Medulla oblongata (tissue), 1 donor: ENCODE measurements around the gene NLRP7.
"Not testable (repeated sequence)": the region's sequence is repeated elsewhere in the genome, so short reads cannot be mapped to it uniquely, and the experiment has no call there.

ENCODE experiments used
- DNase-seq: peaks from one replicate; pipeline ENCODE4 v3.0.0-alpha.2; 2015; ENCODE audit errors: extremely low spot score

NLRP7 gene

DNA sequence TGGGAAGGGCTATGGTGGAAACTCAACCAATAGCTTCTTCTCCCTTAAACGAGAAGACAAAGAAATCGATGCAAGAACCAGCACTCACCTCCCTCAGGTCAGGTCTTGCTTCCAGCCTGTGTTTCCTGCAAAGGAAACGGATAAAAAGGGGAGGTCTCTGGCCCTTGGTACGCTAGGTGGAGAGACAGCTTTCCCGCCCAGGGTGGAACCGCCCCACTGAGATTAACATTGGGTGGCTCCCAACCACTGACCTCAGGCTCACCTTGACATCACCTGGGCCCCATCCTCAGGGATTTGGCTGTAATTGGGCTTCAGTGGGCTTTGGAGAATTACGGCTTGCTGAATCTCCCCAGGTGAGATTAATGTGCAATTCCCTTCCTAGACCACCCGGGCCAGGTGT is at the start of gene NLRP7:
Gene NLRP7 (minus strand): TSS at position 150 of the 400 bp plus-strand sequence.
- no peak for DNase-seq

DNA sequence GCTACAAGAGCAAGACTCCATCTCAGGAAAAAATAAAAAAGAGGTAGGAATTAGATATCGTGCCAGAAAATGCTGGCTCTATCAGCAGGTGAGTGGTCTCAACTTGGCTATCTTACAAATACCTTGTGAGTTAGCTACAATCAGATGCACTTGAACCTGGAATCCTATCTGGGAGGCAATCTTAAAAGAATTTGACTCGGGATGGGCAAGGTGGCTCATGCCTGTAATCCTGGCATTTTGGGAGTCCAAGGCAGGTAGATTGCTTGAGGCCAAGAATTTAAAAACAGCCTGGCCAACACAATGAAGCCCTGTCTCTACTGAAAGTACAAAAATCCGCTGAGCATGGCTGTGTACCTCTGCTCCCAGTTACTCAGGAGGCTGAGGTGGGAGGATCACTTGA is 48.2 kb upstream of the NLRP7 start:
- no peak for DNase-seq

GRCh38 chr19:54989531-54989930 is 42.2 kb upstream of the NLRP7 start:
- DNase-seq: not testable (repeated sequence)

GRCh38 chr19:54982562-54982961 is 35.2 kb upstream of the NLRP7 start:
- DNase-seq: not testable (repeated sequence)

- not testable (repeated sequence) for DNase-seq
Observed at GRCh38 chr19:54973229-54974090, 26.1 kb upstream of the NLRP7 start.

- not testable (repeated sequence) for DNase-seq
Observed at GRCh38 chr19:54971446-54971845, 24.1 kb upstream of the NLRP7 start.

DNA sequence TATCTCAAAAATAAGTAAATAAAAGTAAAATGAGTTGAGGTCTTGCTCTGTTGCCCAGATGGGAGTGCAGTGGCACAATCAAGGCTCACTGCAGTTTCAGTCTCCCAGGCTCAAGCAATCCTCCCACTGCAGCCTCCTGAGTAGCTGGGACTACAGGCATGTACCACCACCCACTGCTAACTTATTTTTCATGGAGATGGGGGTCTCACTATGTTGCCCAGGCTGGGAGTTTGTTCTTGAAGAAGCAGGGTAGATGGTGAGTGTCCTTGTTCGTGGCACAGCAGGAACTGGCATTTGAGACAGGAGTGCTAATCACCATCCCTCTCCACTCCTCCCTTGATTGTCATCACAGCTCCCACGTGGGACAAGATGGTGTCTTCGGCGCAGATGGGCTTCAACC is 22.3 kb upstream of the NLRP7 start:
- no peak for DNase-seq

GRCh38 chr19:54967611-54968010 is 20.3 kb upstream of the NLRP7 start:
- no peak for DNase-seq

DNA sequence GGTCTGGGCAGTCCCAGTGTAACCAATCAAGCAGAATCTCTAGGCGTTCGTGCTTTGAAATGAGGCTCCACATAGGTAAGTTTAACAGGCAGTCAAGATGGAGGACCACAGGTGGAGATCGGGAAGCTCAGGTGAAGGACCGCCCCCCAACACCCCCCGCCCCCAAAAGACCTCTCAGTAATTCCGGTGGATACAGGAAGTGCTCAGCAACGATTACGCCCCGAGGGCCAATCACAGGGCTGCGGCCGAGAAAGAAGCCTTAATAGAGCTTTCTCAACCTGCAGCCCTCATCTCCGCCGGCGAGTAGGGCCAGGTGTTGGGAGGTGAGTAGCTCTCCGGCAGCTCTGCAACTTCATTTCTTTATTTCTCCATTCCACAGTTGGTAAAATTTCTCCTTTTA is 17.7 kb upstream of the NLRP7 start:
- not testable (repeated sequence) for DNase-seq

DNA sequence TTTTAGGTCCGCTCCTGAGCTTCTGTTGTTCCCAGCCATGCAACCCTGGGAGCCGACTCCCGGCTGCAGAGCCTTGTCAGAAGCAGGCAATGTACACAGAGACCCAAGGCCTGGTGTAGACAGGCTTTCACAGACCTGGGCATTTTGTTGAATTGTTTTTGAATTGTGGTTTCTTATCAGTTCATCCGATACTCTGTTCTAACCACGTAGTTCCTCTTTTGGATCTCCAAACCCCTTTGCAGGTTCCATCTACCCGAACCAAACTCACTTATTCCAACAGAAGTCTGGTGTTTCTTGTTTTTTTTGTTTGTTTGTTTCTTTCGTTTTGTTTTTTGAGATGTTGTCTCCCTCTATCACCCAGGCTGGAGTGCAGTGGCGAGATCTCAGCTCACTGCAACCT is 12.5 kb upstream of the NLRP7 start:
- DNase-seq: no peak

DNA sequence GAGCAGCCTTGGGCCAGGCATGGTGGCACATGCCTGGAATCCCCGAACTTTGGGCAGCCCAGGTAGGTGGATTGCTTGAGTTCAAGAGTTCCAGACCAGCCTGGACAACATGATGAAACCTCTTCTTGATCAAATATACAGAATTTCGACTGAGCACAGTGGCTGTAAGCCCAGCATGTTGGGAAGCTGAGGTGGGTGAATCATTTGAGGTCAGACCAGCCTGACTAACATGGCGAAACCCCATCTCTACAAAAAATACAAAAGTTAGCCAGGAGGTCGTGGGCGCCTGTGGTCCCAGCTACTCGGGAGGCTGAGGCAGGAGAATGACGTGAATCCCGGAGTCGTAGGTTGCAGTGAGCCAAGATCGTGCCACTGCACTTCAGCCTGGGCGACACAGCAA is 8.0 kb upstream of the NLRP7 start:
- no peak for DNase-seq

DNA sequence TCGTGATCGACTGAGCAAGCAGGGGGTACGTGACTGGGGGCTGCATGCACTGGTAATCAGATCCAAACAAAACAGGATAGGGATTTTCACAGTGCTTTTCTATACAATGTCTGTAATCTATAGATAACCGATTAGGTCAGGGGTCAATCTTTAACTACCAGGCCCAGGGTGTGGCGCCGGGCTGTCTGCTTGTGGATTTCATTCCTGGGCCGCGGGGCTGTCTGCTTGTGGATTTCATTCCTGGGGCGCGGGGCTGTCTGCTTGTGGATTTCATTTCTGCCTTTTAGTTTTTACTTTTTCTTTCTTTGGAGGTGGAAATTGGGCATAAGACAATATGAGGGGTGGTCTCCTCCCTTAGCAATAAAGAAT is 6.0 kb upstream of the NLRP7 start:
- not testable (repeated sequence) for DNase-seq

DNA sequence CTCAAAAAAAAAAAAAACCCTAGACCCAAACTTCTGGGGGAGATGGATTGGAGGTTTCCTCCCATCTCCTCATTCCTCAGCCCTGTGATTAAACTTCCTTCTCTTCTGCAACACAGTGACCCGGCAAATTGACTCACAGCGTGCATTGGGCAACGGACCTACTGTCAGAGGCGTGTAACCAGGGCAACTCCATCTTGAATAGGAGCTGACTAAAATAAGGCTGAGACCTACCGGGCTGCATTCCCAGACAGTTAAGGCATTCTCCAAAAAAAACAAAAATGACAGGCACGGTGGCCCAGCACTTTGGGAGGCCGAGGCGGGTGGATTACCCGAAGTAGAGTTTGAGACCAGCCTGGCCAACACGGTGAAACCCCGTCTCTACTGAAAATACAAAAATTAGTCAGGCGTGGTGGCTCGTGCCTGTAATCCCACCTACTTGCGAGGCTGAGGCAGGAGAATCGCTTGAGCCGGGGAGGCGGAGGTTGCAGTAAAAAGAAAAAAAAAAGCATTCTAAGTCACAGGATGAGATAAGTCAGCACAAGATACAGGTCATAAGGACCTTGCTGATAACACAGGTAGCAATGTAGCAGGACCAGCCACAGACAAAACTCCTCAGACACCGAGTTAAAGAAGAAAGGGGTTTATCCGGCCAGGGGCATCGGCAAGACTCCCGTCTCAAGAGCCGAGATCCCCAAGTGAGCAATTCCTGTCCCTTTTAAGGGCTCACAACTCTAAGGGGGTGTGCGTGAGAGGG is 5.4 kb upstream of the NLRP7 start:
- DNase-seq: no peak

DNA sequence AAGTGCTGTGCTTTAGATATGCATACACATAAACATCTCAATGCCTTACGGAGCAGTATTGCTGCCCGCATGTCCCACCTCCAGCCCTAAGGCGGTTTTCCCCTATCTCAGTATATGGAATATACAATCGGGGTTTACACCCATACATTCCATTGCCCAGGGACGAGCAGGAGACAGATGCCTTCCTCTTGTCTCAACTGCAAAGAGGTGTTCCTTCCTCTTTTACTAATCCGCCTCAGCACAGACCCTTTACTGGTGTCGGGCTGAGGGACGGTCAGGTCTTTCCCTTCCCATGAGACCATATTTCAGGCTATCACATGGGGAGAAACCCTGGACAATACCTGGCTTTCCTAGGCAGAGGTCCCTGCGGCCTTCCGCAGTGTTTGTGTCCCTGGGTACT is 3.2 kb upstream of the NLRP7 start:
- not testable (repeated sequence) for DNase-seq

DNA sequence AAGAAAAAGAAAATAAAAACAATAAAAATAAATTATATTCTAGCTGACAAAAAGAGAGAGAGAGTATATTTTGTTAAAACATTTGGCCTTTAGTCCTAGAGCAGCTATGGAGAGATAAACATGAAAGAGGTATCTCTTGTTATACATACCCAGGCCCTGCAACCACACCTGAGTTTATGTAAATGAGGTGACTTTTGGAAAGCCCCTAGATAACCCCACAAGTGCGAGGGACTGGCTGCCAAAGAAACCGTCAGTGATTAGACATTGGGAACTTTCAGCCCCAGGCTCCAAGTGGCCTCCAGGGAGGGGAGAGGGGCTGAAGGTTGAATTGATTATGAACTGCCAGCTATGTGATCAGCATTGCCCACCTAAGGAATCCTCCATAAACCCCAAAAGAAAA is 2.1 kb upstream of the NLRP7 start:
- no peak for DNase-seq

DNA sequence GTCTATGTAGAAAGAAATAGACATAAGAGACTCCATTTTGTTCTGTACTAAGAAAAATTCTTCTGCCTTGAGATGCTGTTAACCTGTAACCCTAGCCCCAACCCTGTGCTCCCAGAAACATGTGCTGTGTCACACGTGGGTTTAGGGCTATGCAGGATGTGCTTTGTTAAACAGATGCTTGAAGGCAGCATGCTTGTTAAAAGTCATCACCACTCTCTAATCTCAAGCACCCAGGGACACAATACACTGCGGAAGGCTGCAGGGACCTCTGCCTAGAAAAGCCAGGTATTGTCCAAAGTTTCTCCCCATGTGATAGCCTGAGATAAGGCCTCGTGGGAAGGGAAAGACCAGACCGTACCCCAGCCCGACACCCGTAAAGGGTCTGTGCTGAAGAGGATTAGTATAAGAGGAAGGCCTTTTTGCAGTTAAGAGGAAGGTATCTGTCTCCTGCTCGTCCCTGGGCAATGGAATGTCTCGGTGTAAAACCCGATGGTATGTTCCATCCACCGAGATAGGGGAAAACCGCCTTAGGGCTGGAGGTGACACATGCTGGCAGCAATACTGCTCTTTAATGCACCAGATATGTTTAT is 3.5 kb downstream of the NLRP7 start:
- not testable (repeated sequence) for DNase-seq

DNA sequence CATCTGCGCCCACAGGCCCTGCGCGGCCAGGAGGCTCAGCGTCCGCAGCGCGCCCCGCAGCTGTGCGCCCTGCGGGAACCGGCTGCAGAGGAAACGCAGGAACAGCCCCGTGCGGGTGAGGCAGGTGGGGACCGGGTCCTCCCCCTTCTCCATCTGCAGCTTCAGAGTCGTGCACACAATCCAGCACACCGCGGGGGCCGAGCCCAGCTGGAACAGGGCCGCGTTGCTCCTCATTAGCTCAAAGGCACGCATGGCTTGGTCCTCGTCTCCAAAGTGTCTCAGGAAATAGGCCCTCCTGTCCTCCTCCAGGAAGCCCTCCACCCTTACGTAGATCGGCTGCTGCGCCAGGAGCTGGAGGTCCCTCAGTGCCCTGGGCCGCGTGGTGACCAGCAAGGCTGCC is 7.8 kb downstream of the NLRP7 start:
- not testable (repeated sequence) for DNase-seq

DNA sequence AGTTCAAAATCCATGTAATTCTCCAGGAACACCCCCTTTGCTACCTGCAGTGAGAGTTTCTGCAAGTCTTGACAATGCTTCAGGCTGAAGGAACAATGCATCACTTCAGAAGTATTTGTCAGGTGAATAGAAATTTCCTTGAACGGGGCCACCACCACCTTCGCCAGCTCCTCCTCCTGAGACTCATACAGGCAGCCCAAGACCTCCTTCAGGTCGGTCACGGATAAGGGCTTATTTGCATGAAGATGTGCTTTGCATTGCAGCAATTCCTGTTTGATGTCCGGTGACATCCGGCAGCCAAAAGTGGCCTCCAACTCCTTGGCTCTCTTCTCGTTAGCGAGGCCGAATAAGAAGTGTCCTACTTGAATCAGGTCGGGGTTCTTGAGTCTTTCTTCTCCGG is 8.4 kb downstream of the NLRP7 start:
- DNase-seq: no peak

DNA sequence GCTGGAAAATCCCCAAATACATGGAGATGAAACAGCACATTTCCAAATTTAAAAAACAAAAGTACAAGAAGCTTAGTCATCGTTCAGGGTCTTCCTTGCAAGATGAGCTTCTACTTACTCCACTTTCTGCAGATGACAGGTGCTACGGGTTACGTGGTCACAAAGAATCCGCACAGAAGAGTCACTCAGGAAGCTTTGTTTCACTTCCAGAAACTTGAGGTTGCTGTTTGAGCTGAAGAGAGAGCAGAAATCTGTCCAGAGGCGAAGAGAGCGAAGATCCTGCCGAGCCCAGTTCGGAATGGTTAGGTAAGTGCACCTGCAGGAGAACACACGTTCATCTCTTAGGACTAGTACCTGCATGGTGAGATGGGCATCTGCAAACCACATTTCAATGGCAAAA is 9.4 kb downstream of the NLRP7 start:
- no peak for DNase-seq

GRCh38 chr19:54928299-54928698 is 19.0 kb downstream of the NLRP7 start:
- no peak for DNase-seq

DNA sequence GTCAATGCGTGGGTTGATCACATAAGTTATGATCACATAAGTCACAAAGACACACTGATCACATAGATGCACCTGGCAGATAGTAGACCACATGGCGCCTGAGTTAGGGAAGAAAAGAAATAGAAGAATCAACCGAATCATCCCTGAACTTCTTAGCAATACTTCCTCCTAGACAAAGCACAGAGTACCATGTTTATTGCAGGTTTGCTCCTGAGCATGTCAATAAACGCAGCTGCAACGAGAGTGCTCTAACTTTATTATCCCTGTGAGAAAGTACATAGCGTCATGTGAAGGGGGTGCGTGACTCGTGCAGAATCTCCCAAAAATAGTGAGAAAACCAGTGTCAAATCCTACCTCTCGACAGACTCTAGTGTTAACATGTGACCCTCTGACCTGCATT is 24.1 kb downstream of the NLRP7 start:
- DNase-seq: no peak

DNA sequence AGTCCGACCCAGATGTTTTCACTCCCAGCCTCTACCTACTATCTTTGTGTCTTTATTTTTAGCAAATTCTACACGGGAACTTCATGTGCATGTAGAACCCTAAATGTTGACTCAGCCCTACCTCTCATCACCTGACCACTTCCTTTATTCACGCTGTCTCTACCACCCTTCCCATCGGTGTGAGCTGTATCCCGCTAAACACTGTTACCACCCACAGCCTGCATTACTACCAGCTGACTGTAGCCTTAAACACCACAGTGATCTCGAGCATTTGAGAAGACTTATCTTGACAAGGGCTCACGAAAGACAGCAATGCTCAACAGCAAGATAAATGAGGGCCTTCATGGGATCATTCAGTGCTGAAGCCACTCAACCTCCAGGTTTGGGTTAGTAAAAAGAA is 26.2 kb downstream of the NLRP7 start:
- DNase-seq: no peak
